Upper lobe of left lung (tissue), 4 donors: Measurements from ENCODE around the gene CST6.

ENCODE experiments used
- POLR2A ChIP-seq, 4 donors: fragments of 450-650 bp; IDR thresholded peaks; one replicate each; pipeline ENCODE4 v1.5.1; 2016 to 2017; ENCODE audit warnings: antibody characterized with exemption in 4 of 4, mild to moderate bottlenecking in 2 of 4
- POLR2AphosphoS5 ChIP-seq, 2 donors: sonication (generic); formaldehyde crosslinking; IDR thresholded peaks; one replicate each; pipeline ENCODE4 v1.5.1; 2017; ENCODE audit warnings: antibody characterized with exemption in 2 of 2
- TF ChIP-seq, protein P1 (sequence below), 6 experiments: fragments of 450-650 bp in 4 of 6; fragments of 200-600 bp in 2 of 6; sonication (generic) in 2 of 6; IDR thresholded peaks; one replicate each; pipeline ENCODE4 v1.5.1; 2016 to 2019; ENCODE audit warnings: antibody characterized with exemption in 6 of 6

DNA sequence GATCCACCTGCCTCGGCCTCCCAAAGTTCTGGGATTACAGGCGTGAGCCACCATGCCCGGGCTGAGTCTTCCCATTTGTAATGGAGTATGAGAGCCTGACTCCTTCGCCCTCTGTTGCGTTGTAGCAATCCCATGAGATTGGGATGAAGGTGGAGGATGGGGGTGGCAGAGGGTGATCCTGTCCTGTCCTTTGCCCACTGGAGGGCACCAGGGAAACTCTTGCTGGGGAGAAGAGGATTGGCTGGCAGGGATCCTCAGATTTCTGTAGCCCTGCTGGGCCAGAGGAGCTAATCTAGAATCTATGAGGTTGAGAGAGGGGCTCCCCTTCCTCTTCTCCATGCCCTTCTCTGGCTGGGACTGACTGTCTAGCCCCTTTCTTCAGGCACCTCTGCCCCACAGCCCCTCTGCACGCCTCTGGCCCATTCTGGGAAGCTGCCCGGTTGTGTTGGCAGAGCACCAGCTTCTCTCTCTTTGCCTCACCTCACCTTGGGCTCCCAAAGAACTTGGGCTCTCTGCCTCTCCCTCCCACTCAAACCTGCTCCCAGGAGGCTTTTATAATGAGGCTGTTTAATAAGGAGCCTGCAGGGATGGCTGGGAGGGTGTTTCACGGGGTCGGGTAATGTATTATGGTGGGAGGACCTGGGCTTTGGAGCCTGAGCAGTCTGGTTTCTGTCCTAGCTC is 24.0 kb downstream of the CST6 start:
- TF ChIP-seq POLR2A (IDR thresholded peaks at IDR 0.05) (no peak), POLR2AphosphoS5 (IDR thresholded peaks at IDR 0.05) (no peak)
- TF ChIP-seq, protein P1, sequence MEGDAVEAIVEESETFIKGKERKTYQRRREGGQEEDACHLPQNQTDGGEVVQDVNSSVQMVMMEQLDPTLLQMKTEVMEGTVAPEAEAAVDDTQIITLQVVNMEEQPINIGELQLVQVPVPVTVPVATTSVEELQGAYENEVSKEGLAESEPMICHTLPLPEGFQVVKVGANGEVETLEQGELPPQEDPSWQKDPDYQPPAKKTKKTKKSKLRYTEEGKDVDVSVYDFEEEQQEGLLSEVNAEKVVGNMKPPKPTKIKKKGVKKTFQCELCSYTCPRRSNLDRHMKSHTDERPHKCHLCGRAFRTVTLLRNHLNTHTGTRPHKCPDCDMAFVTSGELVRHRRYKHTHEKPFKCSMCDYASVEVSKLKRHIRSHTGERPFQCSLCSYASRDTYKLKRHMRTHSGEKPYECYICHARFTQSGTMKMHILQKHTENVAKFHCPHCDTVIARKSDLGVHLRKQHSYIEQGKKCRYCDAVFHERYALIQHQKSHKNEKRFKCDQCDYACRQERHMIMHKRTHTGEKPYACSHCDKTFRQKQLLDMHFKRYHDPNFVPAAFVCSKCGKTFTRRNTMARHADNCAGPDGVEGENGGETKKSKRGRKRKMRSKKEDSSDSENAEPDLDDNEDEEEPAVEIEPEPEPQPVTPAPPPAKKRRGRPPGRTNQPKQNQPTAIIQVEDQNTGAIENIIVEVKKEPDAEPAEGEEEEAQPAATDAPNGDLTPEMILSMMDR (IDR thresholded peaks at IDR 0.05), result no peak
